ENCODE measurements around the gene RIMS3. TPM values are rescaled to one million over a fixed set of nuclear protein-coding genes. Genes with fewer than 3 reads are reported as not detected.
A peak's percentile ranks its signal among the peaks of the same experiment; 100 is the strongest.

Gene RIMS3
- total RNA-seq, 1 experiment from 2014 or later: 13.7 TPM

DNA sequence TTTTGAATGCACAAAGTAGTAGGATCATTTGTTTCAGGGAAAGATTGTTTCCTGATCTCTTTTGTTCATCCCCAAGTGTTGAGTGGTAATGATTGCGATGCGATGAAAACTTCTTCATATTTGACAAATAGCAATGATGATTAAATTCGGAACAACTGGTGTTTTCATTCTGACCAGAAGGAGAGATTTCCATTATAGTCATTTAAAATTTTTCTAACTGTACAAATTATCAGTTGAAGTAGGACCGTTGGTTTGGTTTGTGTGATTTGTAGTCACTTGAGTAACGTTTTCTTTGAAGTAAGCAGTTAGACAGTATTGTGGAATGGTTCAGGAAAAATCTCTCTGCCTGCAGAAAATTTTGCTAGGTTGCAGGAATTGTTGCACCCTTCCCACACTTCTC, 32.0 kb upstream of the RIMS3 start:
- H3K4me3 Mint-ChIP-seq: no peak overlapping the region
- H3K9me3 Mint-ChIP-seq: no peaks in the 10 kb centered on the region
- Histone ChIP-seq H3K23me2 (ENCODE audit: insufficient read length, low read depth, low read length, poor library complexity, severe bottlenecking) (peaks cover 2% of the 10 kb centered on the region), H3K79me2 (ENCODE audit: insufficient read depth, low read length) (peaks cover 38% of the 10 kb centered on the region; the same call in 1 of the 2 replicates), H2BK15ac (ENCODE audit: low read depth, low read length) (no peak overlapping the region), H3K56ac (ENCODE audit: insufficient read length, low read depth, low read length) (no peak overlapping the region), H2AFZ (ENCODE audit: low read length) (no peak overlapping the region), H4K5ac (ENCODE audit: insufficient read length, low read depth, low read length) (no peak overlapping the region), H2BK20ac (ENCODE audit: low read depth, low read length, poor library complexity, severe bottlenecking) (no peak overlapping the region), H3K9ac (ENCODE audit: extremely low read depth, insufficient read length, low read length) (no peak overlapping the region), H2BK5ac (ENCODE audit: insufficient read length, low read length) (no peak overlapping the region), H3K79me1 (ENCODE audit: insufficient read depth, low read depth, low read length, poor library complexity, severe bottlenecking) (peaks cover 2% of the 10 kb centered on the region), H2AK5ac (ENCODE audit: insufficient read length, low read length) (no peak overlapping the region), H4K20me1 (ENCODE audit: control insufficient read depth, insufficient read depth, insufficient read length) (no peaks in the 10 kb centered on the region), H3T11ph (ENCODE audit: low read length) (no peak overlapping the region), H3K14ac (ENCODE audit: insufficient read depth, low read length) (no peak overlapping the region), H3K4ac (ENCODE audit: low read depth, low read length) (no peak overlapping the region), H3K23ac (ENCODE audit: insufficient read length, low read depth, low read length) (no peak overlapping the region), H3K9me3 (ENCODE audit: control insufficient read depth, low read depth, low read length) (no peaks in the 10 kb centered on the region), H3K4me1 (ENCODE audit: insufficient read depth, low read length) (peaks cover 7% of the 10 kb centered on the region; the same call in 1 of the 2 replicates), H4K91ac (ENCODE audit: insufficient read length, low read depth, low read length) (no peak overlapping the region), H2BK120ac (ENCODE audit: low read depth, low read length, poor library complexity, severe bottlenecking) (no peak overlapping the region), H3K18ac (ENCODE audit: insufficient read length, low read depth, low read length) (no peak overlapping the region), H2BK12ac (ENCODE audit: insufficient read length, low read depth, low read length) (no peak overlapping the region), H3K27me3 (ENCODE audit: insufficient read depth, low read length) (no peaks in the 10 kb centered on the region), H3K27ac (ENCODE audit: insufficient read length, low read depth, low read length) (no peak overlapping the region), H4K8ac (replicated peaks; ENCODE audit: insufficient read length, low read depth, low read length) (no peak overlapping the region), H3K4me2 (ENCODE audit: insufficient read depth, insufficient read length, low read length) (no peak overlapping the region)
- peak overlapping the region in 1 of 3 experiments; percentile 38; a peak in 2 of 7 replicates for H3K27ac Mint-ChIP-seq
- H3K36me3 Mint-ChIP-seq (ENCODE audit: insufficient read depth in 1 of 3, low read depth in 3 of 3): 0 out of 7 replicates have a peak, but pooled peaks cover 0 to 1% (median 0%) of the 10 kb centered on the region in 3 experiments
- WGBS (ENCODE audit: extremely low coverage, insufficient read length, low lambda C conversion rate): no CpG with 5 or more reads among the region's 5 CpGs
- peaks cover 37 to 42% of the 10 kb centered on the region in 2 experiments for H3K4me1 Mint-ChIP-seq
- no peak for DNase-seq
- no peaks in the 10 kb centered on the region for H3K27me3 Mint-ChIP-seq (ENCODE audit: low read depth)
- TF ChIP-seq, protein P1, sequence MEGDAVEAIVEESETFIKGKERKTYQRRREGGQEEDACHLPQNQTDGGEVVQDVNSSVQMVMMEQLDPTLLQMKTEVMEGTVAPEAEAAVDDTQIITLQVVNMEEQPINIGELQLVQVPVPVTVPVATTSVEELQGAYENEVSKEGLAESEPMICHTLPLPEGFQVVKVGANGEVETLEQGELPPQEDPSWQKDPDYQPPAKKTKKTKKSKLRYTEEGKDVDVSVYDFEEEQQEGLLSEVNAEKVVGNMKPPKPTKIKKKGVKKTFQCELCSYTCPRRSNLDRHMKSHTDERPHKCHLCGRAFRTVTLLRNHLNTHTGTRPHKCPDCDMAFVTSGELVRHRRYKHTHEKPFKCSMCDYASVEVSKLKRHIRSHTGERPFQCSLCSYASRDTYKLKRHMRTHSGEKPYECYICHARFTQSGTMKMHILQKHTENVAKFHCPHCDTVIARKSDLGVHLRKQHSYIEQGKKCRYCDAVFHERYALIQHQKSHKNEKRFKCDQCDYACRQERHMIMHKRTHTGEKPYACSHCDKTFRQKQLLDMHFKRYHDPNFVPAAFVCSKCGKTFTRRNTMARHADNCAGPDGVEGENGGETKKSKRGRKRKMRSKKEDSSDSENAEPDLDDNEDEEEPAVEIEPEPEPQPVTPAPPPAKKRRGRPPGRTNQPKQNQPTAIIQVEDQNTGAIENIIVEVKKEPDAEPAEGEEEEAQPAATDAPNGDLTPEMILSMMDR (conservative IDR thresholded peaks at IDR 0.05): no peak
